ENCODE measurements around the gene RAB6B.
A peak's percentile ranks its signal among the peaks of the same experiment; 100 is the strongest.

Gene RAB6B

DNA sequence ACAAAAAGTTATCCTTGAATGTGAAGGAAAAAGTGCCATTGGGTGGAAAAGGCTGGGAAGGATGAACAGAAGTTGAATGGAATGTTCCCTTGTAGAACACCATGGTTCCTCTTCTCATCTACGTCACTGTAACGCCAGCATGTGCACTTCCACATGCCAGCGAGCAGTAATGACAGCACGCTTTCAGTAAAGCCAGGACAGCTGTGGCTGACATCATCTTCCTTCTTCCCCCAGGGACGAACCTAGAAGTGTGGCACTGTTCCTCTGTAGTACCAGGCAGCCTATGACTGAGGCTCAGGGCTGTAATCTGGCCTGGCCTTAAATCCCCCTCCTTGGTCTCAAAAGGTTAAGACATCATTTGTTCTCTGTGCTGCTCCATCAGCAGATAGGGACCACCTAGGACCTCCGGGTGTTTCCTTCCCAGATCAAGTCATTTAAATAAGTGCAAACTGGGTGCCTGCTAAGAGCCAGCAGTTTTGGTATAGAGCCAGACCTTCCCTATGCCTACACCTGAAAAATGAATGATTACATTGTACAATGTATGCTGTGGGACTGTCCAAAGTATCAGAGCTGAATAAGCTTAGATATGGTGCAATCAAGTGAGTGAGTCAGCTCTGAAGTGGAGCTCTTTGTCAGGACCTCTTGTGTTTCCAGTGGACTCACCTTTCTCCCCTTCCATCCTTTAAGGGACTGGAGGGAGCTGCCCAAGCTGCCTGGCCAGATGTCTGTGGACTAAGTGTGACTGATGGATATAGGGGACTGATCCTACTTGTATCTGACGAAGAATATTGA, 95.7 kb downstream of the RAB6B start:
- Histone ChIP-seq H3K9me3 (ENCODE audit: insufficient read depth, low read length) (no peaks in the 10 kb centered on the region), H3K4me1 (ENCODE audit: low read length) (peaks cover 4% of the 10 kb centered on the region), H3K27me3 (ENCODE audit: low read depth, low read length) (no peaks in the 10 kb centered on the region), H3K4me3 (ENCODE audit: low read length) (no peak overlapping the region), H3K36me3 (replicated peaks; ENCODE audit: low read depth, low read length) (no peaks in the 10 kb centered on the region), H3K9ac (ENCODE audit: low read length) (no peak overlapping the region), H3K79me2 (ENCODE audit: low read length) (no peaks in the 10 kb centered on the region), H3K27ac (ENCODE audit: low read length) (no peak overlapping the region), H4K20me1 (ENCODE audit: insufficient read depth, low read length) (no peaks in the 10 kb centered on the region), H2AFZ (ENCODE audit: low read depth, low read length) (peak overlapping the region; percentile 52; the same call in 1 of the 2 replicates), H3K4me2 (ENCODE audit: low read length) (peak overlapping the region; percentile 32)
- TF ChIP-seq, protein P1, sequence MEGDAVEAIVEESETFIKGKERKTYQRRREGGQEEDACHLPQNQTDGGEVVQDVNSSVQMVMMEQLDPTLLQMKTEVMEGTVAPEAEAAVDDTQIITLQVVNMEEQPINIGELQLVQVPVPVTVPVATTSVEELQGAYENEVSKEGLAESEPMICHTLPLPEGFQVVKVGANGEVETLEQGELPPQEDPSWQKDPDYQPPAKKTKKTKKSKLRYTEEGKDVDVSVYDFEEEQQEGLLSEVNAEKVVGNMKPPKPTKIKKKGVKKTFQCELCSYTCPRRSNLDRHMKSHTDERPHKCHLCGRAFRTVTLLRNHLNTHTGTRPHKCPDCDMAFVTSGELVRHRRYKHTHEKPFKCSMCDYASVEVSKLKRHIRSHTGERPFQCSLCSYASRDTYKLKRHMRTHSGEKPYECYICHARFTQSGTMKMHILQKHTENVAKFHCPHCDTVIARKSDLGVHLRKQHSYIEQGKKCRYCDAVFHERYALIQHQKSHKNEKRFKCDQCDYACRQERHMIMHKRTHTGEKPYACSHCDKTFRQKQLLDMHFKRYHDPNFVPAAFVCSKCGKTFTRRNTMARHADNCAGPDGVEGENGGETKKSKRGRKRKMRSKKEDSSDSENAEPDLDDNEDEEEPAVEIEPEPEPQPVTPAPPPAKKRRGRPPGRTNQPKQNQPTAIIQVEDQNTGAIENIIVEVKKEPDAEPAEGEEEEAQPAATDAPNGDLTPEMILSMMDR (IDR thresholded peaks at IDR 0.05; ENCODE audit: low read depth, low read length), result no peak
- no peak for TF ChIP-seq EZH2phosphoT487 (IDR thresholded peaks at IDR 0.05; ENCODE audit: low read depth)

DNA sequence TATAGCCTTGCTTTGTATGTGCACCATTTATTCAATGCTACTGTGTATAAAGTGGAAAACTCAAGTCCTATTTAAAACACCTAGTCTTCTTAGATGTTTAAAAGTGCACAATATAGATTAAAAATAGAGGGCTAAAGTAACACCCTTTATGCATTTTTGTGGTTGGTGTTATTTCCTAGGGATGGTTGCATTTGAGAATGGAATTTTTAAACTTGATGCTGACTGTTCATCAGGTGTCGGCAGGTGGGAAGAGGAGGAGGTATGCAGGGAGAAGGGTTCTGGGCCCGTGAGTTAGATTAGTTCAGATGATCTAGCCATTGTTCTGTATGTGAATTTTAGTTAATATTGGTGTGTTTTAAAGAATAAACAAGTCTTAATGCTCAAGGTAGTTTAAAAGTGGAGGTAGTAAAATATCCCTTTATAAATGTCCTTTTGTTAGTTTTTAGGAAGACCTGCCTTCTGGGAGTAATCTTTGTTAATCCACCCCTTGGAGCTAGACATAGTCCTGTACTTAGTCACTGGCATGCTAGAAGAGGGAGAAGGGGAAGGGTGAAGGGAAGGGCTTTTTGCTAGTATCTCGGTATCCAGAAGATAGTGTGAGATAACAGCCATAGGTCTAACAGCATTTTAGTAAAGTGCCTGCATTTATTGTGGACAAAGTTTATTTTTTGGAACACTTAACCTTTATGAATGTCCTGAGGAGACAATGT, 98.1 kb downstream of the RAB6B start:
- Histone ChIP-seq H3K4me2 (ENCODE audit: low read length) (no peak overlapping the region), H3K27ac (ENCODE audit: low read length) (no peak overlapping the region), H3K9me3 (ENCODE audit: insufficient read depth, low read length) (peaks cover 5% of the 10 kb centered on the region), H2AFZ (ENCODE audit: low read depth, low read length) (no peak overlapping the region), H3K27me3 (ENCODE audit: low read depth, low read length) (no peaks in the 10 kb centered on the region), H3K4me1 (ENCODE audit: low read length) (peaks cover 4% of the 10 kb centered on the region), H3K36me3 (replicated peaks; ENCODE audit: low read depth, low read length) (no peaks in the 10 kb centered on the region), H3K79me2 (ENCODE audit: low read length) (no peaks in the 10 kb centered on the region), H4K20me1 (ENCODE audit: insufficient read depth, low read length) (no peaks in the 10 kb centered on the region), H3K9ac (ENCODE audit: low read length) (no peak overlapping the region), H3K4me3 (ENCODE audit: low read length) (no peak overlapping the region)
- TF ChIP-seq EZH2phosphoT487 (IDR thresholded peaks at IDR 0.05; ENCODE audit: low read depth), result no peak
- TF ChIP-seq, protein P1 (IDR thresholded peaks at IDR 0.05; ENCODE audit: low read depth, low read length), result no peak

DNA sequence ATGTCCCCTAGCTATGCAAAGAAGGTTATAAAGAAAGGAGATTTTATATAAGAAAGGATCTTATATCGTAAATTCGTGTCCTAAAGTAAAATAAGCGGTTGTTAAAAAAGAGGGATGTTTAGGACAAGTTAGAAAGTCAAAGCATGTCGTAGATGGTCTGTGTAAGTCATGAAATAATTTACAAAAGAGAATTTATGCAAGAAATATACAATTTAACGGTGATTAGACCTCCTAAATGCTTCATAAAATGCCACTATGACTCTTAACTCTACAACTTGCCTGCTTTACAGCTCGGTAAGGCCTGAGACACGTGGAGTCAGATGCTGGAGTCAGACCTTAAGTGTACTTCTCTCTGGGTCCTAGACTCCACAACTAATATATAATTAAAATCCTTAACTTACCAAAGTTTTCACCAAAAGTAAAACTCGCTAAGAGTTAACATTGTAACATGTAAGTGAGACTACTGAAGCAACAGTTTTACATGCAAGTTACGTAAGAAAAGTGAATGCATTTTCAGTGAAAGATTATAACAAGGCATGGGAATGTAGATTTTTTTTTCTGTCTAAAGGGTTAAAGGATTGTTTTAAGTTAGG, 103.4 kb downstream of the RAB6B start:
- H4K20me1 ChIP-seq (ENCODE audit: insufficient read depth, low read length), result no peaks in the 10 kb centered on the region
- H3K27me3 ChIP-seq (ENCODE audit: low read depth, low read length), result no peaks in the 10 kb centered on the region
- no peaks in the 10 kb centered on the region for H3K36me3 ChIP-seq (replicated peaks; ENCODE audit: low read depth, low read length)
- no peaks in the 10 kb centered on the region for H3K79me2 ChIP-seq (ENCODE audit: low read length)
- no peak overlapping the region for H3K9ac ChIP-seq (ENCODE audit: low read length)
- H3K4me2 ChIP-seq (ENCODE audit: low read length), result no peak overlapping the region
- H3K4me3 ChIP-seq (ENCODE audit: low read length), result no peak overlapping the region
- H3K4me1 ChIP-seq (ENCODE audit: low read length), result no peaks in the 10 kb centered on the region
- H3K27ac ChIP-seq (ENCODE audit: low read length), result no peak overlapping the region
- H2AFZ ChIP-seq (ENCODE audit: low read depth, low read length), result no peak overlapping the region
- H3K9me3 ChIP-seq (ENCODE audit: insufficient read depth, low read length), result peaks cover 17% of the 10 kb centered on the region
- no peak for TF ChIP-seq EZH2phosphoT487 (IDR thresholded peaks at IDR 0.05; ENCODE audit: low read depth)
- TF ChIP-seq, protein P1 (IDR thresholded peaks at IDR 0.05; ENCODE audit: low read depth, low read length), result no peak

DNA sequence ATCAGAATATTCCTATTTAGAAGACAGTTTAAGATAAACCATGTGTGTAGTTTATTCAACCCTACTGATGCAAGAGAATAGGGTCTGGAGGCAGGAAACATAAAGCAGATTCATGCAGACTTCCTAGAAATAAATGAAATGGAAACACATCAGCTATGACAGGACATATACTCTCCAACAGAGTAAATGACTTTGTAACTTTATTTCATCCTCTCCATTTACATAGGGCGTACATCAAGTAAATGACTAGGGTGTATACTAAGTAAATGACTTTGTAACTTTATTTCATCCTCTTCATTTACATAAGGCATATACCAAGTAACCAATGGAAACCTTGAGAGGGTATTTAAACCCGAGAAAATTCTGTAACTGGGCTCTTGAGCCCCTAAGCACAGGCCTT, 107.7 kb downstream of the RAB6B start:
- H3K36me3 ChIP-seq (replicated peaks; ENCODE audit: low read depth, low read length), result no peaks in the 10 kb centered on the region
- H3K79me2 ChIP-seq (ENCODE audit: low read length), result no peaks in the 10 kb centered on the region
- no peak overlapping the region for H2AFZ ChIP-seq (ENCODE audit: low read depth, low read length)
- peaks cover 15% of the 10 kb centered on the region for H3K9me3 ChIP-seq (ENCODE audit: insufficient read depth, low read length)
- H3K4me1 ChIP-seq (ENCODE audit: low read length), result no peaks in the 10 kb centered on the region
- no peak overlapping the region for H3K4me3 ChIP-seq (ENCODE audit: low read length)
- no peaks in the 10 kb centered on the region for H3K27me3 ChIP-seq (ENCODE audit: low read depth, low read length)
- no peaks in the 10 kb centered on the region for H4K20me1 ChIP-seq (ENCODE audit: insufficient read depth, low read length)
- H3K27ac ChIP-seq (ENCODE audit: low read length), result no peak overlapping the region
- H3K9ac ChIP-seq (ENCODE audit: low read length), result no peak overlapping the region
- H3K4me2 ChIP-seq (ENCODE audit: low read length), result no peak overlapping the region
- TF ChIP-seq EZH2phosphoT487 (IDR thresholded peaks at IDR 0.05; ENCODE audit: low read depth), result no peak
- TF ChIP-seq, protein P1 (IDR thresholded peaks at IDR 0.05; ENCODE audit: low read depth, low read length), result no peak

Data from OCI-LY3 (cell line).